HEK293 (cell line): Measurements from ENCODE around the gene ARL15.

Experiments
- CTCF ChIA-PET: fragments of 350-600 bp; formaldehyde crosslinking; extraction: SDS; loops from one replicate; lab custom pipeline; 2021; ENCODE audit warnings: antibody characterized with exemption; lab: Yijun Ruan, JAX
- POLR2A ChIA-PET: fragments of 300-600 bp; formaldehyde crosslinking; extraction: SDS; loops from one replicate; lab custom pipeline; 2020; ENCODE audit warnings: antibody characterized with exemption, inconsistent platforms; lab: Yijun Ruan, JAX
- H3K27ac ChIP-seq: fragments of 200-500 bp; sonication (Bioruptor generic); 2 replicates; pipeline ENCODE4 v1.5.1; 2014; ENCODE audit warnings: low read depth, low read length, control low read depth, inconsistent platforms; ENCODE audit errors: extremely low read depth
- H3K36me3 ChIP-seq, 2 experiments: fragments of 200-500 bp in 1 of 2; sonication (Bioruptor generic) in 1 of 2; 1 replicate in 1 of 2; 2 replicates in 1 of 2; pipeline ENCODE4 v1.5.1; 2014 to 2017; ENCODE audit warnings: inconsistent platforms in 2 of 2, low read length in 2 of 2; ENCODE audit not compliant: control insufficient read depth in 2 of 2, insufficient read depth in 1 of 2
- H3K4me1 ChIP-seq: fragments of 200-500 bp; sonication (Bioruptor generic); 2 replicates; pipeline ENCODE4 v1.5.1; 2014; ENCODE audit warnings: mild to moderate bottlenecking, low read length, inconsistent platforms; ENCODE audit not compliant: control insufficient read depth, insufficient read depth
- H3K4me3 ChIP-seq: 2 replicates; pipeline ENCODE4 v1.5.1; 2011; ENCODE audit warnings: low read depth, mild to moderate bottlenecking, control low read depth, low read length, moderate library complexity
- H3K9me3 ChIP-seq: fragments of 200-500 bp; sonication (Bioruptor generic); 2 replicates; pipeline ENCODE4 v1.5.1; 2014; ENCODE audit warnings: low read depth, low read length, inconsistent platforms; ENCODE audit not compliant: control insufficient read depth, insufficient read depth
- BCL11A ChIP-seq: fragments of 450-650 bp; formaldehyde crosslinking; IDR thresholded peaks from 2 replicates; pipeline ENCODE4 v1.5.1; 2016; ENCODE audit warnings: low read depth, missing biosample characterization, missing genetic modification characterization
- BCL6B ChIP-seq: fragments of 450-650 bp; formaldehyde crosslinking; IDR thresholded peaks from 2 replicates; pipeline ENCODE4 v1.5.1; 2017; ENCODE audit warnings: missing biosample characterization, missing genetic modification characterization
- ELK4 ChIP-seq: IDR thresholded peaks from 2 replicates; pipeline ENCODE4 v1.6.1; 2011; ENCODE audit warnings: mild to moderate bottlenecking, low read depth, low read length, borderline replicate concordance
- GLI2 ChIP-seq: fragments of 450-650 bp; formaldehyde crosslinking; IDR thresholded peaks from 2 replicates; pipeline ENCODE4; 2017; ENCODE audit warnings: missing biosample characterization, missing genetic modification characterization, low read depth, borderline replicate concordance
- KLF1 ChIP-seq: fragments of 450-650 bp; formaldehyde crosslinking; IDR thresholded peaks from 2 replicates; pipeline ENCODE4 v1.5.1; 2016; ENCODE audit warnings: missing biosample characterization, missing genetic modification characterization
- KLF7 ChIP-seq: fragments of 450-650 bp; formaldehyde crosslinking; IDR thresholded peaks from 2 replicates; pipeline ENCODE4 v1.5.1; 2016; ENCODE audit warnings: missing biosample characterization, missing genetic modification characterization, borderline replicate concordance
- KLF8 ChIP-seq: fragments of 450-650 bp; formaldehyde crosslinking; IDR thresholded peaks from 2 replicates; pipeline ENCODE4 v1.5.1; 2016; ENCODE audit warnings: missing biosample characterization, missing genetic modification characterization
- ZNF394 ChIP-seq: fragments of 450-650 bp; formaldehyde crosslinking; IDR thresholded peaks from 2 replicates; pipeline ENCODE4 v1.5.1; 2016; ENCODE audit warnings: missing biosample characterization, missing genetic modification characterization, mild to moderate bottlenecking, moderate library complexity, borderline replicate concordance
- ZNF555 ChIP-seq: fragments of 450-650 bp; formaldehyde crosslinking; conservative IDR thresholded peaks from 2 replicates; pipeline ENCODE4 v1.5.1; 2017; ENCODE audit warnings: missing biosample characterization, mild to moderate bottlenecking, missing genetic modification characterization, inconsistent platforms
- ZSCAN18 ChIP-seq: fragments of 450-650 bp; formaldehyde crosslinking; IDR thresholded peaks from 2 replicates; pipeline ENCODE4 v1.5.1; 2016; ENCODE audit warnings: missing biosample characterization, missing genetic modification characterization
- TF ChIP-seq, protein P1 (sequence below): sonication (generic); formaldehyde crosslinking; IDR thresholded peaks from 2 replicates; pipeline ENCODE4 v1.8.1; 2022; ENCODE audit warnings: mild to moderate bottlenecking, moderate library complexity, missing genetic modification reagents
- TF ChIP-seq, protein P2 (sequence below): fragments of 450-650 bp; formaldehyde crosslinking; IDR thresholded peaks from 2 replicates; pipeline ENCODE4 v1.5.1; 2016; ENCODE audit warnings: missing biosample characterization, missing genetic modification characterization
- TF ChIP-seq, protein P3 (sequence below): fragments of 450-650 bp; formaldehyde crosslinking; IDR thresholded peaks from 2 replicates; pipeline ENCODE4 v1.5.1; 2017; ENCODE audit warnings: missing biosample characterization, missing genetic modification characterization
- TF ChIP-seq, protein P4 (sequence below): fragments of 450-650 bp; formaldehyde crosslinking; IDR thresholded peaks from 2 replicates; pipeline ENCODE4 v1.5.1; 2016; ENCODE audit warnings: missing biosample characterization, missing genetic modification characterization

The ARL15 gene

GRCh38 chr5:54315736-54316528 is 5.6 kb upstream of the ARL15 start (continued):
- TF ChIP-seq ZSCAN18 (tag by site-specific recombination) = no peak

DNA sequence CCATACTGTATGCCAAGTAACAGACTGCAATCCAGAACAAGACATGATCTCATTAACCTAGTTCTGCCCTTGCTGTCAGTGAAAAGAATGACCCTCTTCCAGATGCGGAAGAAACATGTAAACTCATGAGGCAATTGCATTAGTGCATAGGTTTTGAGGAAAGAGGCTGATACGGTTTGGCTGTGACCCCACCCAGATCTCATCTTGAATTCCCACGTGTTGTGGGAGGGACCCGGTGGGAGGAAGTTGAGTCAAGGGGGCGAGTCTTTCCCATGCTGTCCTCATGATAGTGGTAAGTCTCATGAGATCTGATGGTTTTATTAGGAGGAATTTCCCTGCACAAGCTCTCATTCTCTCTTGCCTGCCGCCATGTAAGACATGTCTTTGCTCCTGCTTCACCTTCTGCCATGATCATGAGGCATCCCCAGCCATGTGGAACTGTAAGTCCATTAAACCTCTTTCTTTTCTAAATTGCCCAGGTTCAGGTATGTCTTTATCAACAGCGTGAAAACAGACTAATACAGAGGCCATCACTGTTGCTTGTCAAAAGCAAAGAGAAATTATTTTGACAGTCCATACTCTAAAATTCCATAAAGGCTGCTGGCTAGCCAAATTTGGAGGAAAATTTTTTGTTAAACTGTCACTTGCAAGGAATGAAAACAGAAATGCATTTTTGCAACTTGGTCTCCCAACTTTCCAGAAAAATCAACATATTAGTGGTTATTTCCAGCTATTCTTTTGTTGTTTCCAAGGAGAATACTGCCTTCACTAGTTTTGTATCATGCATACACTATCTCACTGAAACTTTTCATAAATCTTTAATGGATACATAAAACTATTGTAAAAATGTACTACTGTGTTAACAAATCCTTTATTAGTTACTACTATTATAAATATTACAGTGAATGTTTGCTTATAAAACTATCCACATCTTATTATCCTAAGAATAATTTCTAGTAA is 3.2 kb upstream of the ARL15 start:
- H3K36me3 ChIP-seq = no peaks in the 10 kb centered on the region
- no peaks in the 10 kb centered on the region for H3K4me1 ChIP-seq
- H3K27ac ChIP-seq = no peak overlapping the region
- TF ChIP-seq BCL11A (tag by site-specific recombination) = no peak
- TF ChIP-seq, protein P1, sequence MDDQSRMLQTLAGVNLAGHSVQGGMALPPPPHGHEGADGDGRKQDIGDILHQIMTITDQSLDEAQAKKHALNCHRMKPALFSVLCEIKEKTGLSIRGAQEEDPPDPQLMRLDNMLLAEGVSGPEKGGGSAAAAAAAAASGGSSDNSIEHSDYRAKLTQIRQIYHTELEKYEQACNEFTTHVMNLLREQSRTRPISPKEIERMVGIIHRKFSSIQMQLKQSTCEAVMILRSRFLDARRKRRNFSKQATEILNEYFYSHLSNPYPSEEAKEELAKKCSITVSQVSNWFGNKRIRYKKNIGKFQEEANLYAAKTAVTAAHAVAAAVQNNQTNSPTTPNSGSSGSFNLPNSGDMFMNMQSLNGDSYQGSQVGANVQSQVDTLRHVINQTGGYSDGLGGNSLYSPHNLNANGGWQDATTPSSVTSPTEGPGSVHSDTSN (CRISPR knock-in tag) = no peak
- no peak for TF ChIP-seq KLF7 (tag by site-specific recombination)
- no peak for TF ChIP-seq ZNF555 (tag by site-specific recombination)
- TF ChIP-seq, all 188 proteins: peak for 0
- ChIA-PET CTCF (interaction anchor here (0.5 to 1.5 kb wide), 3 partner anchors 17 to 86 kb away, joined by 3 to 5 read pairs (median 4); no protein-coding TSS in a partner anchor), POLR2A (no interaction called here)
- Histone ChIP-seq H3K9me3 (no peaks in the 10 kb centered on the region), H3K4me3 (no peak overlapping the region)

GRCh38 chr5:54312499-54312898 is 2.1 kb upstream of the ARL15 start:
- TF ChIP-seq, protein P2, sequence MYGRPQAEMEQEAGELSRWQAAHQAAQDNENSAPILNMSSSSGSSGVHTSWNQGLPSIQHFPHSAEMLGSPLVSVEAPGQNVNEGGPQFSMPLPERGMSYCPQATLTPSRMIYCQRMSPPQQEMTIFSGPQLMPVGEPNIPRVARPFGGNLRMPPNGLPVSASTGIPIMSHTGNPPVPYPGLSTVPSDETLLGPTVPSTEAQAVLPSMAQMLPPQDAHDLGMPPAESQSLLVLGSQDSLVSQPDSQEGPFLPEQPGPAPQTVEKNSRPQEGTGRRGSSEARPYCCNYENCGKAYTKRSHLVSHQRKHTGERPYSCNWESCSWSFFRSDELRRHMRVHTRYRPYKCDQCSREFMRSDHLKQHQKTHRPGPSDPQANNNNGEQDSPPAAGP (tag by site-specific recombination) = no peak
- TF ChIP-seq ELK4 (no peak), KLF8 (tag by site-specific recombination) (no peak), ZNF394 (no peak), BCL6B (tag by site-specific recombination) (no peak), KLF1 (tag by site-specific recombination) (no peak), GLI2 (no peak)
- TF ChIP-seq, protein P3, sequence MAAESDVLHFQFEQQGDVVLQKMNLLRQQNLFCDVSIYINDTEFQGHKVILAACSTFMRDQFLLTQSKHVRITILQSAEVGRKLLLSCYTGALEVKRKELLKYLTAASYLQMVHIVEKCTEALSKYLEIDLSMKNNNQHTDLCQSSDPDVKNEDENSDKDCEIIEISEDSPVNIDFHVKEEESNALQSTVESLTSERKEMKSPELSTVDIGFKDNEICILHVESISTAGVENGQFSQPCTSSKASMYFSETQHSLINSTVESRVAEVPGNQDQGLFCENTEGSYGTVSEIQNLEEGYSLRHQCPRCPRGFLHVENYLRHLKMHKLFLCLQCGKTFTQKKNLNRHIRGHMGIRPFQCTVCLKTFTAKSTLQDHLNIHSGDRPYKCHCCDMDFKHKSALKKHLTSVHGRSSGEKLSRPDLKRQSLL = no peak
- TF ChIP-seq, protein P4, sequence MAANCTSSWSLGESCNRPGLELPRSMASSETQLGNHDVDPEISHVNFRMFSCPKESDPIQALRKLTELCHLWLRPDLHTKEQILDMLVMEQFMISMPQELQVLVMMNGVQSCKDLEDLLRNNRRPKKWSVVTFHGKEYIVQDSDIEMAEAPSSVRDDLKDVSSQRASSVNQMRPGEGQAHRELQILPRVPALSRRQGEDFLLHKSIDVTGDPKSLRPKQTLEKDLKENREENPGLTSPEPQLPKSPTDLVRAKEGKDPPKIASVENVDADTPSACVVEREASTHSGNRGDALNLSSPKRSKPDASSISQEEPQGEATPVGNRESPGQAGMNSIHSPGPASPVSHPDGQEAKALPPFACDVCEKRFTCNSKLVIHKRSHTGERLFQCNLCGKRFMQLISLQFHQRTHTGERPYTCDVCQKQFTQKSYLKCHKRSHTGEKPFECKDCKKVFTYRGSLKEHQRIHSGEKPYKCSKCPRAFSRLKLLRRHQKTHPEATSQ (tag by site-specific recombination) = no peak
- Histone ChIP-seq H3K4me1 (peaks cover 6% of the 10 kb centered on the region), H3K27ac (no peak overlapping the region), H3K9me3 (no peaks in the 10 kb centered on the region), H3K36me3 (no peaks in the 10 kb centered on the region), H3K4me3 (no peak overlapping the region)
- ChIA-PET CTCF (interaction anchor here (0.5 to 2.5 kb wide), 8 partner anchors 9 to 573 kb away, joined by 3 to 12 read pairs (median 5); no protein-coding TSS in a partner anchor), POLR2A (interaction anchor here (0.6 to 4.1 kb wide), 12 partner anchors 11 to 552 kb away, joined by 3 to 49 read pairs (median 6); no protein-coding TSS in a partner anchor)
